OCI-LY7 (cell line): ENCODE results near the gene RELCH. TPM values are rescaled to one million over a fixed set of nuclear protein-coding genes. Genes with fewer than 3 reads are reported as not detected.

Experiments used
- BruUV-seq: library from RNA; stranded (reverse); fragments of 400-500 nt; replicated peaks from 2 replicates; lab custom pipeline; 2021; lab: Mats Ljungman, UMichigan
- CTCF ChIA-PET: fragments of 300-600 bp; sonication (Branson Sonifier 250); formaldehyde crosslinking; loops from one replicate; lab custom pipeline; 2022; ENCODE audit warnings: antibody characterized with exemption; ENCODE audit not compliant: unreplicated experiment; lab: Charles Lee
- POLR2A ChIA-PET: fragments of 300-600 bp; sonication (Branson Sonifier 250); formaldehyde crosslinking; loops from one replicate; lab custom pipeline; 2022; ENCODE audit warnings: antibody characterized with exemption; lab: Charles Lee
- DNase-seq: peaks from one replicate; pipeline ENCODE4 v3.0.0-alpha.2; 2015; ENCODE audit warnings: low spot score
- H2AFZ ChIP-seq: fragments of 200-600 bp; sonication (generic), shearing (Covaris generic); 2 replicates; pipeline ENCODE4 v1.6.1; 2014; ENCODE audit warnings: mild to moderate bottlenecking, antibody characterized with exemption, low read length, moderate library complexity
- H3K27ac ChIP-seq: fragments of 200-600 bp; sonication (generic); 2 replicates; pipeline ENCODE4 v1.5.1; 2014; ENCODE audit warnings: mixed run types, low read depth, mild to moderate bottlenecking, moderate library complexity, low read length, inconsistent platforms; ENCODE audit not compliant: poor library complexity, severe bottlenecking
- H3K36me3 ChIP-seq: fragments of 200-600 bp; sonication (generic); 2 replicates; pipeline ENCODE4 v1.6.1; 2014; ENCODE audit warnings: mild to moderate bottlenecking, antibody characterized with exemption, low read length, moderate library complexity, mixed read lengths; ENCODE audit not compliant: insufficient read depth
- H3K4me1 ChIP-seq: fragments of 200-600 bp; sonication (generic); 2 replicates; pipeline ENCODE4 v1.5.1; 2014; ENCODE audit warnings: mild to moderate bottlenecking, low read length; ENCODE audit not compliant: insufficient read depth, poor library complexity, severe bottlenecking
- H3K4me2 ChIP-seq: fragments of 200-600 bp; sonication (generic); 2 replicates; pipeline ENCODE4 v1.6.1; 2014; ENCODE audit warnings: mild to moderate bottlenecking, low read length
- H3K4me3 ChIP-seq: fragments of 200-600 bp; sonication (generic); 2 replicates; pipeline ENCODE4 v1.5.1; 2014; ENCODE audit warnings: mild to moderate bottlenecking, low read depth, low read length; ENCODE audit not compliant: poor library complexity, severe bottlenecking
- H3K79me2 ChIP-seq: fragments of 200-600 bp; sonication (generic); 2 replicates; pipeline ENCODE4 v1.6.1; 2016; ENCODE audit warnings: low read depth, mild to moderate bottlenecking, low read length, moderate library complexity, mixed read lengths; ENCODE audit not compliant: insufficient read depth
- H3K9me2 ChIP-seq: fragments of 200-600 bp; sonication (generic); 2 replicates; pipeline ENCODE4 v1.6.1; 2016; ENCODE audit warnings: mild to moderate bottlenecking, low read length, mixed read lengths; ENCODE audit not compliant: insufficient read depth
- H3K9me3 ChIP-seq: fragments of 200-600 bp; sonication (generic); 2 replicates; pipeline ENCODE4 v1.6.1; 2014; ENCODE audit warnings: mild to moderate bottlenecking, mixed run types, low read length, mixed read lengths
- H4K20me1 ChIP-seq: fragments of 200-600 bp; sonication (generic); 2 replicates; pipeline ENCODE4 v1.6.1; 2014; ENCODE audit warnings: mild to moderate bottlenecking, antibody characterized with exemption, low read length, moderate library complexity, mixed read lengths; ENCODE audit not compliant: insufficient read depth
- EZH2phosphoT487 ChIP-seq: fragments of 200-600 bp; sonication (generic); IDR thresholded peaks from 2 replicates; pipeline ENCODE4 v1.6.1; 2018; ENCODE audit warnings: low read depth, borderline replicate concordance, mild to moderate bottlenecking, mixed run types, antibody characterized with exemption, low read length, moderate library complexity, mixed read lengths
- intact Hi-C: fragments of 100-400 bp; cut with micrococcal nuclease; formaldehyde crosslinking; loops from one replicate; pipeline ENCODE4 v1.10.0; 2022; ENCODE audit not compliant: unreplicated experiment
- total RNA-seq, 2 experiments: library from RNA; depleted of rRNA in 1 of 2; stranded (reverse); fragments of >200 nt in 1 of 2; shearing (Covaris generic) in 1 of 2; gene quantifications; 2 replicates each; pipeline ENCODE4 v1.2.3, GENCODE V29; 2014 to 2022
- TF ChIP-seq, protein P1 (sequence below): fragments of 200-600 bp; sonication (generic); conservative IDR thresholded peaks from 2 replicates; pipeline ENCODE4 v1.5.1; 2014; ENCODE audit warnings: mild to moderate bottlenecking, antibody characterized with exemption, low read length, moderate library complexity, mixed read lengths

Gene RELCH
- total RNA-seq, 2 experiments from 2014 or later, result 21.2 to 23.1 TPM

DNA sequence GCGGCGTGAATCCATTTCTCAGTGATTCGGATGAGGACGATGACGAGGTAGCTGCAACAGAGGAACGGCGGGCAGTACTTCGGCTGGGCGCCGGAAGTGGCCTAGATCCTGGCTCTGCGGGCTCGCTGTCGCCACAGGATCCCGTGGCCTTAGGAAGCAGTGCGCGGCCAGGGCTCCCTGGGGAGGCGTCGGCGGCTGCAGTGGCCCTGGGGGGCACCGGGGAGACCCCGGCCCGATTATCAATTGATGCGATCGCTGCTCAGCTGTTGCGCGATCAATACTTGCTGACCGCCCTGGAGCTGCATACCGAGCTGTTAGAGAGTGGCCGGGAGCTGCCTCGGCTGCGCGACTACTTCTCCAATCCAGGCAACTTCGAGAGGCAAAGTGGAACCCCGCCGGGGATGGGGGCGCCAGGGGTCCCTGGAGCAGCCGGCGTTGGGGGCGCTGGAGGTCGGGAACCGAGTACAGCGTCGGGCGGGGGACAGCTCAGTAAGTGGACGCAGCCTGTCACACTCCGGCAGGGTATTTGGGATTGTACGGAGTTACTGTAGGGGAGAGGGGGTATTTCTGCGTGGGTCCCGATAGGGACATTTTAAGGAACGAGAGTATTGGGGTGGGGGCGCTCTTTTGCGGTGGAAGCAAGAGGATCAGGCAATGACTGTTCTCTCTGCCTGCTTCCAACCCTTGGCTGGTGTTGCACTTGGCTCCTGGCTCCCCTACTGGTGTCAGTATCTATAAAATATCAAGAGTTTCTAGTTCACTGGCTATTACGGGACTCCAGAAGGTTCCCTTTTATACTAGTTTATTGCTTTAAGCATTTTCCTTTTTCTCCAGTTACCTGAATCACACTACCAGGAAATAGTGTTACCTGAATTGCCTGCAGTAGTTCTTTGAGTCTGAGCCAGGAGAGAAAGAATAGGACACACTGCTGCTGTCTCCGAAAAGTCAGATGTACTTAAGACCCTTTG, 772 bp downstream of the RELCH start:
- no TSS peak for BruUV-seq
- Histone ChIP-seq H3K9me3 (no peaks in the 10 kb centered on the region), H2AFZ (peak overlapping the region; percentile 80), H3K79me2 (peaks cover 80% of the 10 kb centered on the region), H3K4me3 (peak overlapping the region; percentile 99), H3K9me2 (no peaks in the 10 kb centered on the region), H3K27ac (peak overlapping the region; percentile 58), H3K4me2 (peak overlapping the region; percentile 83), H3K4me1 (peaks cover 20% of the 10 kb centered on the region), H4K20me1 (peaks cover 5% of the 10 kb centered on the region; the same call in 1 of the 2 replicates), H3K36me3 (peaks cover 7% of the 10 kb centered on the region)
- peak; percentile 39 for DNase-seq
- ChIA-PET CTCF (interaction anchor here (1.2 kb wide), 1 partner anchor 62 kb away, joined by 4 read pairs; no protein-coding TSS in a partner anchor), POLR2A (interaction anchor here (1.5 kb wide), 1 partner anchor 10 kb away, joined by 5 read pairs; no protein-coding TSS in a partner anchor)
- intact Hi-C loops, result loop anchor here (5.0 kb wide), 1 partner anchor 334 kb away; the partner anchor contains the start of gene ZCCHC2
- TF ChIP-seq, protein P1, sequence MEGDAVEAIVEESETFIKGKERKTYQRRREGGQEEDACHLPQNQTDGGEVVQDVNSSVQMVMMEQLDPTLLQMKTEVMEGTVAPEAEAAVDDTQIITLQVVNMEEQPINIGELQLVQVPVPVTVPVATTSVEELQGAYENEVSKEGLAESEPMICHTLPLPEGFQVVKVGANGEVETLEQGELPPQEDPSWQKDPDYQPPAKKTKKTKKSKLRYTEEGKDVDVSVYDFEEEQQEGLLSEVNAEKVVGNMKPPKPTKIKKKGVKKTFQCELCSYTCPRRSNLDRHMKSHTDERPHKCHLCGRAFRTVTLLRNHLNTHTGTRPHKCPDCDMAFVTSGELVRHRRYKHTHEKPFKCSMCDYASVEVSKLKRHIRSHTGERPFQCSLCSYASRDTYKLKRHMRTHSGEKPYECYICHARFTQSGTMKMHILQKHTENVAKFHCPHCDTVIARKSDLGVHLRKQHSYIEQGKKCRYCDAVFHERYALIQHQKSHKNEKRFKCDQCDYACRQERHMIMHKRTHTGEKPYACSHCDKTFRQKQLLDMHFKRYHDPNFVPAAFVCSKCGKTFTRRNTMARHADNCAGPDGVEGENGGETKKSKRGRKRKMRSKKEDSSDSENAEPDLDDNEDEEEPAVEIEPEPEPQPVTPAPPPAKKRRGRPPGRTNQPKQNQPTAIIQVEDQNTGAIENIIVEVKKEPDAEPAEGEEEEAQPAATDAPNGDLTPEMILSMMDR, result peak; percentile 48
- TF ChIP-seq EZH2phosphoT487, result no peak

DNA sequence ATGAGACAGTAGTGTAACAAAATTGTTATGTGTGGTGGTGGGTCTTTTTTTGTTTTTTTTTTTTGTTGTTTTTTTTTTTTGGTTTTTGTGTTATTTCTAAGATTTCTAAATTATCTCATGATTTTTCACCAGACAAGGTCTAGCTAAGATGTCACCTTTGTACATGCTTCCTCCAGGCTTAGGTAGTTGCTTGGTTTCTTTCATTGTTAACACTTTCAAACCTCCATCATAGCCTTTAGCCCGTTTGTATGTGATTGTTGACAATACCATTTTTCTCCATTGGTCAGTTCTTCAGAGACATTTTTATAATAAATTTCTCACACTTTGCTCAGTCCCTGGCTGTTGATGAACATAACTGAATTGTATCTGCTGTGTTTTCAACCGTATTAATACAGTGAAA, 2.2 kb downstream of the RELCH start:
- Histone ChIP-seq H3K4me3 (peak overlapping the region; percentile 99), H3K27ac (no peak overlapping the region)
- CTCF ChIA-PET, result no interaction called here

More for the DNA sequence above, 2.2 kb downstream of the RELCH start:
- TF ChIP-seq, protein P1, result no peak
- TF ChIP-seq EZH2phosphoT487, result no peak
- DNase-seq, result no peak
- H3K79me2 ChIP-seq, result peaks cover 84% of the 10 kb centered on the region
- H4K20me1 ChIP-seq, result peaks cover 12% of the 10 kb centered on the region
- H3K4me1 ChIP-seq, result peaks cover 17% of the 10 kb centered on the region
- no TSS peak for BruUV-seq
- no peaks in the 10 kb centered on the region for H3K9me2 ChIP-seq
- H3K9me3 ChIP-seq, result no peaks in the 10 kb centered on the region
- no peak overlapping the region for H2AFZ ChIP-seq
- intact Hi-C loops, result loop anchor here (5.0 kb wide), 1 partner anchor 333 kb away; the partner anchor contains the start of gene ZCCHC2
- H3K4me2 ChIP-seq, result peak overlapping the region; percentile 83
- peaks cover 7% of the 10 kb centered on the region for H3K36me3 ChIP-seq
- POLR2A ChIA-PET, result interaction anchor here (0.6 kb wide), 2 partner anchors 14 to 82 kb away, joined by 4 to 10 read pairs; no protein-coding TSS in a partner anchor
